Adrenal gland (tissue), 12 donors: ENCODE measurements around the gene MBOAT1. TPM values are rescaled to one million over a fixed set of nuclear protein-coding genes. Genes with fewer than 3 reads are reported as not detected.

Experiments
- DNase-seq, 7 donors: peaks; one replicate each; pipeline ENCODE4 v3.0.0-alpha.2; 2019 to 2020
- H3K27ac ChIP-seq, 5 donors: fragments of 200-600 bp; sonication (generic) in 4 of 5; 1 replicate in 3 of 5; 2 replicates in 2 of 5; pipeline versions ENCODE4 v1.5.1 to v1.8.0; 2016 to 2020; ENCODE audit warnings: mild to moderate bottlenecking in 1 of 5
- H3K27me3 ChIP-seq: fragments of 200-600 bp; 2 replicates; pipeline ENCODE4 v1.8.0; 2021
- H3K36me3 ChIP-seq, 2 donors: fragments of 200-600 bp; replicated peaks in 1 of 2; 1 replicate in 1 of 2; 2 replicates in 1 of 2; pipeline versions ENCODE4 v1.5.1 to v1.8.0; 2018 to 2022
- H3K4me1 ChIP-seq, 2 donors: fragments of 200-600 bp; replicated peaks in 1 of 2; 1 replicate in 1 of 2; 2 replicates in 1 of 2; pipeline versions ENCODE4 v1.5.1 to v1.8.0; 2018 to 2021
- H3K4me3 ChIP-seq, 4 donors: fragments of 200-600 bp; sonication (generic) in 3 of 4; one replicate each; pipeline ENCODE4 v1.5.1; 2016 to 2018
- H3K9me3 ChIP-seq, 3 donors: fragments of 200-600 bp; sonication (generic) in 1 of 3; replicated peaks in 1 of 3; 1 replicate in 2 of 3; 2 replicates in 1 of 3; pipeline versions ENCODE4 v1.5.1 to v1.8.0; 2016 to 2021
- CTCF ChIP-seq, 6 experiments: fragments of 450-650 bp in 4 of 6; fragments of 200-600 bp in 2 of 6; sonication (generic) in 1 of 6; IDR thresholded peaks; 1 replicate in 5 of 6; 2 replicates in 1 of 6; pipeline versions ENCODE4 v1.5.1 to v1.8.0; 2016 to 2021; ENCODE audit warnings: antibody characterized with exemption in 6 of 6, mild to moderate bottlenecking in 2 of 6, moderate library complexity in 1 of 6
- POLR2A ChIP-seq, 2 donors: fragments of 450-650 bp; IDR thresholded peaks; one replicate each; pipeline ENCODE4 v1.6.1; 2017; ENCODE audit warnings: antibody characterized with exemption in 2 of 2, mild to moderate bottlenecking in 2 of 2, moderate library complexity in 1 of 2
- WGBS, 4 donors: extraction: QIAGEN DNeasy Blood & Tissue Kit in 2 of 4; methylation state at CpG; one replicate each; pipeline versions ENCODE4 v1.1.5 to v1.1.7; 2013 to 2017; 5-methylcytosine and 5-hydroxymethylcytosine counted together
- intact Hi-C, 2 donors: fragments of 100-400 bp; cut with DNase I; formaldehyde crosslinking; loops; one replicate each; pipeline versions ENCODE4 v1.14.1 to v1.15.0; 2022 to 2023
- polyA plus RNA-seq, 3 donors: library from polyadenylated mRNA; stranded (reverse); fragments of 200-250 nt in 2 of 3; fragments of 350-450 nt in 1 of 3; fragmentation: Illumina TruSeq in 1 of 3; extraction: RNeasy Lipid Tissue Mini Kit (QIAGEN cat#74804) in 1 of 3; gene quantifications; one replicate each; pipeline ENCODE4 v1.2.3, GENCODE V29; 2013 to 2014
- total RNA-seq, 9 donors: library from RNA; depleted of rRNA in 4 of 9; stranded (reverse); fragments of >200 nt in 4 of 9; fragments of 120-200 nt in 1 of 9; fragmentation: NEBNext Ultra II Directional in 1 of 9; extraction: Animal tissue kit (Norgen Biotek cat#: 25700) in 1 of 9; gene quantifications; one replicate each; pipeline versions ENCODE4 v1.1.0 to v1.2.4, GENCODE V29; 2013 to 2023
- donor health status: healthy with polysubstance abuse.
- donor health status: Bipolar disorder and iron deficiency.
- donor health status: DM: yes; HTN: yes; CAD: no.
- donor health status: DM: no; HTN: no; CAD: no.
- donor health status: DM: no; HTN: no; CAD: no.
- donor health status: DM: yes; HTN: yes; CAD: no.

The MBOAT1 gene
- total and polyA plus RNA-seq, 12 donors, result 1.5 to 18.9 (median 7.4) TPM

DNA sequence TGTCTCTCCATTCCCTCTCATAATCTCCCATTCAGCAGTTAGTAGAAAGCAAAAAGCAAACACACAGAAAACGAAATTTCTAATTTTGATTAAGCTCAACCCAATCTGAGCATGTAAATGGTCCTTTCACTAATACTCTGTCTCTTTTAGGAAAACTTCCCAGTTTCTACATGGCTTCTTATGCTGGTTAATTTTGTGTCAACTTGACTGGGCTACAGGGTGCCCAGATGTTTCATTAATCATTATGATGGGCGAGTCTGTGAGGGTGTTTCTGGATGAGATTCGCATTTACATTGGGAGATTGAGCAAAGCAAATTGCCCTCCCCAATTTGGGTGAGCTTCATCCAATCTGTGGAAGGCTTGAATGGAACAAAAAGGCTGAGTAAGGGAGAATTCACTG is 142.2 kb downstream of the MBOAT1 start:
- Histone ChIP-seq H3K27me3 (no peaks in the 10 kb centered on the region), H3K9me3 (no peaks in the 10 kb centered on the region), H3K27ac (no peak overlapping the region), H3K4me1 (no peaks in the 10 kb centered on the region), H3K4me3 (no peak overlapping the region), H3K36me3 (no peaks in the 10 kb centered on the region)
- WGBS, 4 donors, result 71 to 83% (median 78%) methylated on average over 3 of the region's 3 CpGs
- no peak for DNase-seq
- TF ChIP-seq POLR2A (IDR thresholded peaks at IDR 0.05), result no peak
- TF ChIP-seq CTCF (IDR thresholded peaks at IDR 0.05), result no peak
- intact Hi-C loops, result no loop called here

- Histone ChIP-seq H3K27ac (no peak overlapping the region), H3K27me3 (no peaks in the 10 kb centered on the region), H3K4me1 (no peaks in the 10 kb centered on the region), H3K36me3 (no peaks in the 10 kb centered on the region), H3K4me3 (no peak overlapping the region), H3K9me3 (no peaks in the 10 kb centered on the region)
- no peak for DNase-seq
- WGBS, 4 donors, result 70 to 88% (median 80%) methylated on average over 12 of the region's 12 CpGs
- TF ChIP-seq POLR2A (IDR thresholded peaks at IDR 0.05), result no peak
- TF ChIP-seq CTCF (IDR thresholded peaks at IDR 0.05), result no peak
- intact Hi-C loops, result no loop called here
Observed at GRCh38 chr6:20069021-20069522, 143.2 kb downstream of the MBOAT1 start.

DNA sequence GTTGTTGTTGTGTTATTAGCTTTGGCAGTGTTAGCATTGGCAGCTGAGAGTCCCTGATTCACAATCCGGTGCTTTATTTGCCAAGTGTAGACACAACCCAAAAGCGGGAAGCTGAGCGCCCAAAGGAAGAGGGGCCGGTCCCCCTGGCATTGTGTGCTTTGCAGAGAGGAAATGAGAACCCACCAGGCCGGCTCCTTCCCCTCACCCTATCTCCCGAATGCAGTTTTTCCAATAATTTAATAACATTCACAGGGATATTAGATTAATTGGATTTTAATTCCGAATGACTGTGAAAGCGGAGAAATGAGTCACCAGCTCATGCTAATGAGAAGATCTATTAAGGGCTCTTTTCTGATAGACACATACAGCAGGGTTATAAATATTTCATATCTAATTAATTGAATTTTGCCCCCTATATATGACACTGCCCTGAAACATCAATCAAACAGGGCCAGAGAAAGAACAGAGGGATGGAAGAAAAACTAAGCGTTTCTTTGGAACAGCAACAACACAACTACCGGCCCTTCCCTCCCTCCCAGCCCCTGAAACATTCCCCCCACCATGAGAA is 143.8 kb downstream of the MBOAT1 start:
- H3K9me3 ChIP-seq, result no peaks in the 10 kb centered on the region
- WGBS, 4 donors, result 64 to 79% (median 75%) methylated on average over 10 of the region's 10 CpGs
- H3K36me3 ChIP-seq, result no peaks in the 10 kb centered on the region
- no peak overlapping the region for H3K4me3 ChIP-seq
- intact Hi-C loops, result no loop called here
- TF ChIP-seq POLR2A (IDR thresholded peaks at IDR 0.05) (no peak), CTCF (IDR thresholded peaks at IDR 0.05) (no peak)
- no peak for DNase-seq
- no peaks in the 10 kb centered on the region for H3K27me3 ChIP-seq
- no peak overlapping the region for H3K27ac ChIP-seq
- no peaks in the 10 kb centered on the region for H3K4me1 ChIP-seq

- no peaks in the 10 kb centered on the region for H3K4me1 ChIP-seq
- no peak overlapping the region for H3K4me3 ChIP-seq
- no peaks in the 10 kb centered on the region for H3K27me3 ChIP-seq
- DNase-seq, result no peak
- intact Hi-C loops, result no loop called here
- H3K36me3 ChIP-seq, result no peaks in the 10 kb centered on the region
- H3K27ac ChIP-seq, result no peak overlapping the region
- TF ChIP-seq POLR2A (IDR thresholded peaks at IDR 0.05) (no peak), CTCF (IDR thresholded peaks at IDR 0.05) (no peak)
- H3K9me3 ChIP-seq, result no peaks in the 10 kb centered on the region
- 71 to 85% (median 79%) methylated on average over 5 of the region's 5 CpGs for whole genome bisulfite sequencing, 4 donors
Observed at GRCh38 chr6:20061952-20062351, 150.3 kb downstream of the MBOAT1 start.
